Ishikawa (cell line): ENCODE results near the gene CALN1.

Experiments
- CEBPB ChIP-seq: IDR thresholded peaks from 2 replicates; pipeline ENCODE4 v1.6.1; 2012
- CREB1 ChIP-seq: IDR thresholded peaks from 2 replicates; pipeline ENCODE4 v1.6.1; 2012; ENCODE audit warnings: low read depth
- EGR1 ChIP-seq: IDR thresholded peaks from 2 replicates; pipeline ENCODE4 v1.6.1; 2012
- EP300 ChIP-seq: IDR thresholded peaks from 2 replicates; pipeline ENCODE4 v1.6.1; 2012; ENCODE audit warnings: borderline replicate concordance
- FOXM1 ChIP-seq: IDR thresholded peaks from 2 replicates; pipeline ENCODE4 v1.6.1; 2012; ENCODE audit warnings: low read depth, borderline replicate concordance
- MAX ChIP-seq: IDR thresholded peaks from 2 replicates; pipeline ENCODE4 v1.6.1; 2012
- NFIC ChIP-seq: IDR thresholded peaks from 2 replicates; pipeline ENCODE4 v1.6.1; 2012
- RAD21 ChIP-seq: IDR thresholded peaks from 2 replicates; pipeline ENCODE4 v1.6.1; 2012; ENCODE audit warnings: low read depth
- REST ChIP-seq: IDR thresholded peaks from 2 replicates; pipeline ENCODE4 v1.6.1; 2012; ENCODE audit warnings: low read depth, mild to moderate bottlenecking
- TAF1 ChIP-seq: IDR thresholded peaks from 2 replicates; pipeline ENCODE4 v1.6.1; 2012; ENCODE audit warnings: low read depth, mild to moderate bottlenecking
- TCF12 ChIP-seq: IDR thresholded peaks from 2 replicates; pipeline ENCODE4 v1.6.1; 2012; ENCODE audit warnings: low read depth
- TEAD4 ChIP-seq: IDR thresholded peaks from 2 replicates; pipeline ENCODE4 v1.6.1; 2012
- USF1 ChIP-seq: IDR thresholded peaks from 2 replicates; pipeline ENCODE4 v1.6.1; 2012
- YY1 ChIP-seq: IDR thresholded peaks from 2 replicates; pipeline ENCODE4 v1.6.1; 2012; ENCODE audit warnings: low read depth
- ZBTB7A ChIP-seq: IDR thresholded peaks from 2 replicates; pipeline ENCODE4 v1.6.1; 2012; ENCODE audit warnings: low read depth

The CALN1 gene

GRCh38 chr7:72055426-72055825, 356.7 kb downstream of the CALN1 start:
- TF ChIP-seq EP300 (no peak), REST (no peak), FOXM1 (no peak), RAD21 (no peak), CREB1 (no peak), TCF12 (no peak), TAF1 (no peak), CEBPB (no peak), TEAD4 (no peak), MAX (no peak), ZBTB7A (no peak), EGR1 (no peak), NFIC (no peak), USF1 (no peak), YY1 (no peak)

GRCh38 chr7:72053292-72053691, 358.8 kb downstream of the CALN1 start:
- TF ChIP-seq REST (no peak), TCF12 (no peak), EGR1 (no peak), RAD21 (no peak), CEBPB (no peak), MAX (no peak), NFIC (no peak), TAF1 (no peak), EP300 (no peak), ZBTB7A (no peak), TEAD4 (no peak), FOXM1 (no peak), YY1 (no peak), CREB1 (no peak)

- TF ChIP-seq CEBPB, result no peak
- no peak for TF ChIP-seq USF1
- no peak for TF ChIP-seq NFIC
- TF ChIP-seq RAD21, result no peak
- no peak for TF ChIP-seq CREB1
- no peak for TF ChIP-seq FOXM1
- no peak for TF ChIP-seq EGR1
- no peak for TF ChIP-seq ZBTB7A
- no peak for TF ChIP-seq TEAD4
- no peak for TF ChIP-seq TAF1
- TF ChIP-seq MAX, result no peak
- no peak for TF ChIP-seq YY1
- TF ChIP-seq EP300, result no peak
- TF ChIP-seq REST, result no peak
- no peak for TF ChIP-seq TCF12
These were observed 363.7 kb downstream of the CALN1 start for GRCh38 chr7:72048420-72048819.

GRCh38 chr7:72042855-72043254, 369.3 kb downstream of the CALN1 start:
- TF ChIP-seq REST (no peak), TCF12 (no peak), MAX (no peak), YY1 (no peak), FOXM1 (no peak), EP300 (no peak), CEBPB (no peak), TEAD4 (no peak), TAF1 (no peak), RAD21 (no peak), ZBTB7A (no peak), NFIC (no peak), CREB1 (no peak), EGR1 (no peak), USF1 (no peak)
